ENCODE data around the gene MCM3AP.
A peak's percentile ranks its signal among the peaks of the same experiment; 100 is the strongest.

The MCM3AP gene

GRCh38 chr21:46285206-46285661, at the start of gene MCM3AP:
Gene MCM3AP, minus strand, starts transcription at chr21:46285611. Its CDS starts 325 bp downstream, at chr21:46285286.
- DNase-seq: no peak

GRCh38 chr21:46334351-46335140, 49.1 kb upstream of the MCM3AP start:
- DNase-seq: no peak

GRCh38 chr21:46329796-46330195, 44.4 kb upstream of the MCM3AP start:
- DNase-seq: no peak

GRCh38 chr21:46328151-46328550, 42.7 kb upstream of the MCM3AP start:
- no peak for DNase-seq

- DNase-seq: no peak
These were observed 42.3 kb upstream of the MCM3AP start for GRCh38 chr21:46327711-46328110.

- no peak for DNase-seq
These were observed 40.8 kb upstream of the MCM3AP start for GRCh38 chr21:46326110-46326703.

GRCh38 chr21:46325073-46325912, 39.9 kb upstream of the MCM3AP start:
- DNase-seq: peak; percentile 50

GRCh38 chr21:46324390-46325072, 39.1 kb upstream of the MCM3AP start:
- peak; percentile 90 for DNase-seq

GRCh38 chr21:46323710-46324389, 38.4 kb upstream of the MCM3AP start, which contains the start of the genes C21orf58 and PCNT:
Gene C21orf58, minus strand, starts transcription at chr21:46323870. Its CDS starts 1,132 bp downstream, at chr21:46322738.
Gene PCNT, plus strand, starts transcription at chr21:46324156. Its CDS starts 73 bp downstream, at chr21:46324229.
- peak; percentile 98 for DNase-seq

GRCh38 chr21:46323227-46323709, 37.9 kb upstream of the MCM3AP start:
- DNase-seq: no peak

- no peak for DNase-seq
These were observed 37.2 kb upstream of the MCM3AP start for GRCh38 chr21:46322351-46323226.

GRCh38 chr21:46320331-46320801, 35.0 kb upstream of the MCM3AP start:
- DNase-seq: no peak

- no peak for DNase-seq
These were observed 33.8 kb upstream of the MCM3AP start for GRCh38 chr21:46319186-46319585.

GRCh38 chr21:46318464-46318845, 33.0 kb upstream of the MCM3AP start:
- no peak for DNase-seq

GRCh38 chr21:46317710-46318463, 32.5 kb upstream of the MCM3AP start:
- DNase-seq: no peak

- DNase-seq: no peak
These were observed 31.4 kb upstream of the MCM3AP start for GRCh38 chr21:46316708-46317324.

GRCh38 chr21:46314441-46315020, 29.1 kb upstream of the MCM3AP start:
- DNase-seq: no peak

GRCh38 chr21:46312949-46313348, 27.5 kb upstream of the MCM3AP start:
- no peak for DNase-seq

- no peak for DNase-seq
These were observed 26.2 kb upstream of the MCM3AP start for GRCh38 chr21:46311568-46311967.
